Naive B cell (primary cell): ENCODE results near the gene SPNS2. TPM values are rescaled to one million over a fixed set of nuclear protein-coding genes. Genes with fewer than 3 reads are reported as not detected.

Experiments used
- ATAC-seq, 2 donors: fragments of 150-1000 bp; cut with Tn5 transposase; 2 replicates each; pipeline ENCODE4 v1.10.0; 2021; ENCODE audit warnings: low read depth in 2 of 2, mild to moderate bottlenecking in 2 of 2, moderate library complexity in 2 of 2
- DNase-seq: peaks from one replicate; pipeline ENCODE4 v3.0.0; 2022
- H3K27ac Mint-ChIP-seq, 6 donors: one replicate each; pipeline ENCODE4 v1.8.0; 2020 to 2022; ENCODE audit warnings: mild to moderate bottlenecking in 6 of 6, mixed read lengths in 6 of 6, moderate library complexity in 5 of 6, inconsistent platforms in 2 of 6
- H3K27me3 Mint-ChIP-seq, 3 donors: one replicate each; pipeline ENCODE4 v1.8.0; 2021 to 2022; ENCODE audit warnings: mixed read lengths in 3 of 3, mild to moderate bottlenecking in 1 of 3
- H3K36me3 Mint-ChIP-seq, 2 donors: one replicate each; pipeline ENCODE4 v1.8.0; 2020 to 2022; ENCODE audit warnings: mixed read lengths in 2 of 2, inconsistent platforms in 1 of 2, mild to moderate bottlenecking in 1 of 2
- H3K4me1 Mint-ChIP-seq, 3 donors: one replicate each; pipeline ENCODE4 v1.8.0; 2020 to 2022; ENCODE audit warnings: mixed read lengths in 3 of 3, inconsistent platforms in 1 of 3, mild to moderate bottlenecking in 1 of 3, moderate library complexity in 1 of 3
- H3K4me3 Mint-ChIP-seq, 8 donors: one replicate each; pipeline ENCODE4 v1.8.0; 2020 to 2022; ENCODE audit warnings: mild to moderate bottlenecking in 8 of 8, mixed read lengths in 8 of 8, moderate library complexity in 8 of 8, inconsistent platforms in 2 of 8
- H3K9me3 Mint-ChIP-seq, 7 donors: one replicate each; pipeline ENCODE4 v1.8.0; 2020 to 2022; ENCODE audit warnings: mixed read lengths in 7 of 7, mild to moderate bottlenecking in 5 of 7, inconsistent platforms in 2 of 7, moderate library complexity in 1 of 7
- polyA plus RNA-seq, 6 donors: library from polyadenylated mRNA; unstranded; fragments of 300-500 nt; fragmentation: Illumina TruSeq; gene quantifications; one replicate each; pipeline ENCODE4 v1.2.3, GENCODE V29; 2021; ENCODE audit warnings: low read depth in 6 of 6

Gene SPNS2, protein sequence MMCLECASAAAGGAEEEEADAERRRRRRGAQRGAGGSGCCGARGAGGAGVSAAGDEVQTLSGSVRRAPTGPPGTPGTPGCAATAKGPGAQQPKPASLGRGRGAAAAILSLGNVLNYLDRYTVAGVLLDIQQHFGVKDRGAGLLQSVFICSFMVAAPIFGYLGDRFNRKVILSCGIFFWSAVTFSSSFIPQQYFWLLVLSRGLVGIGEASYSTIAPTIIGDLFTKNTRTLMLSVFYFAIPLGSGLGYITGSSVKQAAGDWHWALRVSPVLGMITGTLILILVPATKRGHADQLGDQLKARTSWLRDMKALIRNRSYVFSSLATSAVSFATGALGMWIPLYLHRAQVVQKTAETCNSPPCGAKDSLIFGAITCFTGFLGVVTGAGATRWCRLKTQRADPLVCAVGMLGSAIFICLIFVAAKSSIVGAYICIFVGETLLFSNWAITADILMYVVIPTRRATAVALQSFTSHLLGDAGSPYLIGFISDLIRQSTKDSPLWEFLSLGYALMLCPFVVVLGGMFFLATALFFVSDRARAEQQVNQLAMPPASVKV
- polyA plus RNA-seq, result under 1 TPM in 1 of 6 donors, not detected in 5; 0.23 TPM

DNA sequence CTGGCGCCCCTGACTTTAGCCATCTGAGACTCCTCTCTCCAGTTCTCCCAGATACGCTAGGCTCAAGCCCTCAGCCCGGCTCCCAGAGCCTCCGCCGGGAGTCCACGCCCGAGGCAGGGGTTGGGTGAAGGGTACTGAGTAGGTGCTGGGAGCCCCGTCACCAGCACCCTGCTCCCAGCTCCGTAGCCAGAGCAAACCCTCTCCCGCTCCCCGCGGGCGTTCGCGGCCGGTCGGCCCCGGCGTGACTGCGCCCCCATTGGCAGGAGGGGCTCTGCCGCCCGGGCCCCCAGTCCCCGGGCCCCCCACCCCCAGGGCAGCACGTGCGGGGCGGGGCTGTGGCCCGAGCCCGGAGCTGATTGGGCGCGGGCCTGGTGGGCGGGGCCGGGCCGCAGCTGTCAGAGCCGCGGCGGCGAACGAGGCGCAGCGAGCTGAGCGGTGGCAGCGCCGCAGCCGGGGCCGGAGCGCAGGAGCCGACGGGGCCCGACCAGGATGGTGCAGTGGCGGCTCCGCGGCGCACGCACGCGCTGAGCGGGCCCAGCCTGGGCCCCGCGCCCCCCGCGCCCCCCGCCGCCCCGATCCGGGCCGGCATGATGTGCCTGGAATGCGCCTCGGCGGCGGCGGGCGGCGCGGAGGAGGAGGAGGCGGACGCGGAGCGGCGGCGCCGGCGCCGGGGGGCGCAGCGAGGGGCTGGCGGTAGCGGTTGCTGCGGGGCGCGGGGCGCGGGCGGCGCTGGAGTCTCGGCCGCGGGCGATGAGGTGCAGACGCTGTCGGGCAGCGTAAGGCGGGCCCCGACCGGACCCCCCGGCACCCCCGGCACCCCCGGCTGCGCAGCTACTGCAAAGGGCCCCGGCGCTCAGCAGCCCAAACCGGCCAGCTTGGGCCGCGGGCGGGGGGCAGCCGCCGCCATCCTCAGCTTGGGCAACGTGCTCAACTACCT, at the start of gene SPNS2:
Gene SPNS2, plus strand, starts transcription at position 421 of the 937 bp plus-strand sequence. Its CDS starts 167 bp downstream, at position 588.
- H3K27me3 Mint-ChIP-seq, result peaks cover 37 to 49% (median 42%) of the 10 kb centered on the region in 3 donors
- ATAC-seq, result peak; percentile 86 to 89
- no peaks in the 10 kb centered on the region for H3K36me3 Mint-ChIP-seq
- H3K9me3 Mint-ChIP-seq, result peaks cover 0 to 3% (median 0%) of the 10 kb centered on the region in 7 donors
- peak; percentile 60 for DNase-seq
- peak within 1 kb of the TSS in 2 of 6 donors; percentile 43 to 52 for H3K27ac Mint-ChIP-seq
- peaks cover 12 to 32% (median 23%) of the 10 kb centered on the region in 3 donors for H3K4me1 Mint-ChIP-seq
- H3K4me3 Mint-ChIP-seq, result peak within 1 kb of the TSS; percentile 70 to 91 (median 84)

DNA sequence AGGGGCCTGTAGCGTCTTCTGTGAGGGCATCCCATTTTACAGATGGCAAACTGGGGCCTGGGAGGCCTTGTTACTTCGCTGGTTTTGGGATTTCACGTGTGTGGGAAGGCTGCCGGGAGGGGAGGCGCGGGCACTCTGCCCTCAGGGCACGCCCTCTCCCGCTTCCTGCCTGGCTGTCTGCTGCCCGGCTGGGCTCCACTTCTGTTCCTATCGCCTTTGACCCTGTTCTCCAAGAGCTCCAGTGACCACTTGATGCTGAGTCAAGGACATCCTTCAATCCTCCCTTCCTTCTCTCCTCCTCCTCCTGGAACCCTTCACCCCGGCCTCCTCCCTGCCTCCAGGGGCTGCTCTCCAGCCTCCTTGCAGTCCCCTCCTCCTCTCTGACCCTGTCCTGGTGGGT, 48.9 kb upstream of the SPNS2 start:
- H3K9me3 Mint-ChIP-seq, result no peaks in the 10 kb centered on the region
- no peak overlapping the region for H3K4me3 Mint-ChIP-seq
- H3K4me1 Mint-ChIP-seq, result peaks cover 0 to 4% (median 0%) of the 10 kb centered on the region in 3 donors
- no peak for DNase-seq
- no peaks in the 10 kb centered on the region for H3K36me3 Mint-ChIP-seq
- ATAC-seq, result no peak
- H3K27ac Mint-ChIP-seq, result no peak overlapping the region
- H3K27me3 Mint-ChIP-seq, result peaks cover 0 to 9% (median 0%) of the 10 kb centered on the region in 3 donors

DNA sequence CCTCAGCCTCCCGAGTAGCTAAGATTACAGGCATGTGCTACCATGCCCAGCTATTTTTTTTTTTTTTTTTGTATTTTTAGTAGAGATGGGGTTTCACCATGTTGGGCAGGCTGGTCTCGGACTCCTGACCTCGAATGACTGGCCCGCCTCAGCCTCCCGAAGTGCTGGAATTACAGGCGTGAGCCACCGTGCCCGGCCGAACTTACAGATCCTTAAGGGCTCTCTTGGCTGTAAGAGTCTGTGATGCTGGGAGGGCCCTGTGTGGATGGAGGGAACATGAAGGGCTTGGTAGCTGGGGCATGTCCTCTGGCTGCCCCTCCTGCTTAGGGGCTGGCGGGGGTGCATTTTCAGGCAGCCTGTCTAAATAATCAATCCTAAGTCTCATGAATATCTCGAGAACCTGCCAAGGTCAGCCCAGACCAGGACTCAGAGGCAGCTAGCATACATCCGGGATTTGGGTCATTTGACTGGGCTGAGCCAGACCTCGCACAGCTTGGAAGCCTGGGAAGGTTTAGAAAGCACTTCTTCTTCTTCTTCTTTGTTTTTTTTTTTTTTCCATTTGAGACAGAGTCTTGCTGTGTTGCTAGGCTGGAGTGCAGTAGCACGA, 47.9 kb upstream of the SPNS2 start:
- DNase-seq, result no peak
- H3K27ac Mint-ChIP-seq, result peak overlapping the region in 1 of 6 donors; percentile 42
- H3K36me3 Mint-ChIP-seq, result no peaks in the 10 kb centered on the region
- no peak for ATAC-seq
- peaks cover 0 to 9% (median 0%) of the 10 kb centered on the region in 3 donors for H3K27me3 Mint-ChIP-seq
- no peak overlapping the region for H3K4me3 Mint-ChIP-seq
- no peaks in the 10 kb centered on the region for H3K9me3 Mint-ChIP-seq
- peaks cover 0 to 4% (median 0%) of the 10 kb centered on the region in 3 donors for H3K4me1 Mint-ChIP-seq

DNA sequence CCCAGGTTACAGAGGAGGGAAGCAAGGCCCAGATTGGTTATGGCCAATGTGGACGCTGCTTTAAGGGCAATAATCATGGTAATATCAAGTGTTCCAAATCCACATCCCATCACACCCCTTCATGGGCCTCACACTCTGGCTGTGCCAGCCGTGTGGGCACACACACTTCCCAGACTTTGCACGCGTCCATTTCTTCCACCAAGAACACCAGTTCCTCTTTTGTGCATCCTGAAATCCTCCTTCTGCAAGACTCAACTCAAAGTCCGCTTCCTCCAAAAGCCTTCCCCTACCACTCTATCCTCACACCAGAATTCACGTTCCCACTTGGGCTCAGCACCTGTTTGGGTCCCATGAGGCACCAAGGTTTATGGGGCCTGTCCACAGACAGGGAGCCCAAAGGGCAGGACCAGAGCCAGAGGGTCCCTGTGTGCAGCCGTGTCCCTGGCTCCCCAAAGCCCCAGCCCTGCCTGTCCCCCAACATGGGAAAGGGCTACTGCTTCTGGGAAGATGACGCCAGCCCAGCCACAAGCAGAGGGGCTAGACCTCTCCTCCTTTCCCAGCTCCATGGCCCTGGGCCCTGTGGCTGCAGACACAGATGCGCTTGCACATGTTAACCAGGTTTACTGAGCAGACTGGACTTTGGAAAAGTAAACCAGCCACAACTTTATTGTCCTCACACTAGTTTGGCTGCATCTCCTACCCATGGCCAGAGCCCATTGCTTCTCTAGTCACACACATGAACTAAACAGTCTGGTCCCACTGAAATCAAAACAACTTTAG, 44.7 kb upstream of the SPNS2 start:
- DNase-seq (no peak), ATAC-seq (no peak)
- Mint-ChIP-seq H3K9me3 (no peaks in the 10 kb centered on the region), H3K27me3 (peaks cover 0 to 9% (median 0%) of the 10 kb centered on the region in 3 donors), H3K36me3 (no peaks in the 10 kb centered on the region), H3K4me1 (no peaks in the 10 kb centered on the region), H3K4me3 (no peak overlapping the region), H3K27ac (peak overlapping the region in 1 of 6 donors; percentile 63)

DNA sequence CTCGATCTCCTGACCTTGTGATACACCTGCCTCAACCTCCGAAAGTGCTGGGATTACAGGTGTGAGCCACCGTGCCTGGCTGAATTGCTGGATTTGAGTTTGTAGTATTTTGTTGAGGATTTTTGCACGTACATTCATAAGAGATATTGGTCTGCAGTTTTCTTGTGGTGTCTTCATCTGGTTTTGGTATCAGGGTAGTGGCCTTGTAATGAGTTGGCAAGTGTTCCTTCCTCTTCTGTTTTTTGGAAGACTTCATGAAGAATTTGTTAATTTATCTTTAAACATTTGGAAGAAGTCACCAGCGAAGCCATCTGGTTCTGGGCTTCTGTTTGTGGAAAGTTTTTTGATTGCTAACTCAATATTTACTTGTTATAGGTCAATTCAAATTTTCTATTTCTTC, 38.0 kb upstream of the SPNS2 start:
- DNase-seq (no peak), ATAC-seq (no peak)
- Mint-ChIP-seq H3K9me3 (peaks cover 7 to 14% (median 10%) of the 10 kb centered on the region in 7 donors), H3K27me3 (no peaks in the 10 kb centered on the region), H3K27ac (no peak overlapping the region), H3K36me3 (peaks cover 0 to 9% of the 10 kb centered on the region in 2 donors), H3K4me1 (no peaks in the 10 kb centered on the region), H3K4me3 (no peak overlapping the region)

DNA sequence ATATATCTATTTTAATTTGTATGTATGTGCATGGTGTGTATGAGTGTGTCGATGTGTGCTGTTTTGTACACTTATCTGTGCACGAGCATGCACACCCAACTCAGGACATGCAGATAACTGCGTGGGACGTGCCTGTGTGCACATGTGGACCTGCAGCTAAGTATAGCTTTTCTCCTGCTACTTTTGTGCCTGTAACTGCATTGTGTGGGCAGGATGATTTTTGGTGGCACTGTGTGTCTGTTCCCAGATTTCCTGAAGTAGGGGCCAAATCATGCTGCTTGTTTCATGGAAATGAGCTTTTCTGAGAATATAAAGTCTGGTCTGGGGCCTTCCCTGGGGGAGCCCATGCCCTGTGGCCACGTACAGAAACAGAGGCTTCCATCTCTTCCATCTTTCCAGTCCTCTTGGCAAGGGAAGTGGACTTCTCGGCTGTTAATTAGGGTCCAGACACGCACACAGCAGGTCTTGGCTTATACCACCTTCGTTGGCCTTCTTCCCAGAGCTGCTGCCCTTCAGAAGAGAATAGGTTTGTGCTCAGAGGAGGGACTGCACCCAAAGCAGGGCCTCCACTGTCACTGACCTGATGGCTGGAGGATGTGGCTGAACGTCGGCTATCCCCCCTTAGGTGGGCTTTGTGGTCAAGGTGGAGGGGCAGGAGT, 34.7 kb upstream of the SPNS2 start:
- DNase-seq, result no peak
- Mint-ChIP-seq H3K9me3 (peaks cover 7 to 14% (median 10%) of the 10 kb centered on the region in 7 donors), H3K36me3 (peaks cover 0 to 9% of the 10 kb centered on the region in 2 donors), H3K4me1 (no peaks in the 10 kb centered on the region), H3K4me3 (no peak overlapping the region), H3K27me3 (no peaks in the 10 kb centered on the region), H3K27ac (peak overlapping the region in 1 of 6 donors; percentile 39)
- no peak for ATAC-seq

DNA sequence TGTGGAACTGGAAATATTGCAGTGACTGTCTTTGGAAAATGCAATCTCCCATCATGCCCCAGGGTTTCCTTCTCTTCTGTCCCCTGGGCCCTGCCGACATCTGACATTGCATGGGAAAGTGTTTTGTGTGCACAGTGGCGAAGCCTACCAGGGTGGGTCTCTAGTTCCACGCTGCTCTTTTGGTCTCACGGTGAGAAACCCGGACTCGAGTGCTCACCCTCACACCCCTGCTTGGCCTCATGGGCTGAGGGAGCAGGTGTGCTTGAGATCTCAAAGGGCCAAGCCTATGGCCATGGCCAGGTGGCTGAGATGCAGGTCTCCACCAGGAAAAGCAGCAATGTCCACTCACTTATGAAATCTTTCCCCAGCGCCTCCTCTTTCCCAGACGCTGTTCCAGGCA, 32.9 kb upstream of the SPNS2 start:
- Mint-ChIP-seq H3K4me3 (no peak overlapping the region), H3K27ac (peak overlapping the region in 1 of 6 donors; percentile 41), H3K4me1 (no peaks in the 10 kb centered on the region), H3K27me3 (no peaks in the 10 kb centered on the region), H3K9me3 (peaks cover 0 to 5% (median 2%) of the 10 kb centered on the region in 7 donors), H3K36me3 (no peaks in the 10 kb centered on the region)
- ATAC-seq, result no peak
- no peak for DNase-seq

DNA sequence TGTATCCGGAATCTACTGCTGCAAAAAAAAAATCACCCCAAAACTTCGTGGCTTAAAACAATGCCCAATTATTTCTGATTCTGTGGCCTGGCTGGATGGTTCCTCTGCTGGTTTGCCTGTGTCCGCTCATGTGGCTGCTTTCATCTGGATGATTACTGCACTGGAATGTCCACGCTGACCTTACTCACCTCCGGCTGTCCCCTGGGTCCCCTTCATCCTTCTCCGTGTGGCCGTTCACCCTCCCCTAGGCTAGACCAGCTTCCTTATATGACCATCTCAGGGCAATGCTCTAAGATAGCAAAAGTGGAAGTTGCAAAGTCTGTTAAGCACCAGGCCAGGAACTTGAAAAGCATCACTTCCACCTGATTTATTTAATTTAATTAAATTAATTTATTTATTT, 31.4 kb upstream of the SPNS2 start:
- Mint-ChIP-seq H3K9me3 (no peaks in the 10 kb centered on the region), H3K36me3 (no peaks in the 10 kb centered on the region), H3K27me3 (no peaks in the 10 kb centered on the region), H3K4me3 (no peak overlapping the region), H3K27ac (peak overlapping the region in 1 of 6 donors; percentile 38), H3K4me1 (no peaks in the 10 kb centered on the region)
- DNase-seq, result no peak
- ATAC-seq, result no peak

DNA sequence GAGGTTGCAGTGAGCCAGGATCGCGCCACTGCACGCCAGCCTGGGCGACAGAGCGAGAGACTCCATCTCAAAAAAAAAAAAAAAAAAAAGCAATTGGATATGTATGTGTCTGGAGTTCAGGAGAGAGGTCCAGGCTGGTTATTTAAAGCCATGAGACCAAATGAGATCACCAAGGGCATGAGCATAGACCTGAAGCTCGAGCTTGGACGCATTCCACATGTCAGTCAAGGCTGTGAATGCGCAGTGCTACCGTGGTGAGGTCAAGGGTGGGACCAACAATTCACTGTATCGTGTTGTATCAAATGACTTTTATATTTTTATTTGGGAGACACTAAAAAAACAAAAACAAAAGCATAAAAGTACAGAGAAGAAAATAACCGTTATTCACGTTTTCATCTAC, 29.1 kb upstream of the SPNS2 start:
- no peak for DNase-seq
- Mint-ChIP-seq H3K4me3 (no peak overlapping the region), H3K27me3 (no peaks in the 10 kb centered on the region), H3K9me3 (no peaks in the 10 kb centered on the region), H3K36me3 (no peaks in the 10 kb centered on the region), H3K4me1 (no peaks in the 10 kb centered on the region), H3K27ac (no peak overlapping the region)
- no peak for ATAC-seq

DNA sequence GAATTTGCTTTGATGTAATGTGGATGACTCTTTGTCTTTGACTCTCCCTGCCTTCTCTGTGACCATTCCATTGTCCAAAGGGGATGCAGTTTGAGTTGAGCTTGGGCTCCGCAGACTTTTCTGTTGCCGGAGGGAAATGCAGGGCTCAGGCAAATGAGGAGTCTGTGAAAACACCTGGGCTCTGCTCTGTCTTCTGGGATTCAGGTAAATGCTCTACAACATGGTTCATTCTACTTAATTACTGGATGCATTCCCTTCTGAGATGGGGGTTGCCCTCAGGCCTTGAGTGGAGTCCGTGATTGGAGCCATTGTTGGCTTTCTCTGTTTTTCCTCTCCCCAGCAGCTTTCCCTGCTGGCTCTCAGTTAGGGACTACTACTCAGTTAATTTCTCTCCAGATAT, 26.4 kb upstream of the SPNS2 start:
- H3K4me3 Mint-ChIP-seq, result no peak overlapping the region
- DNase-seq (no peak), ATAC-seq (no peak)
- peak overlapping the region in 1 of 6 donors; percentile 72 for H3K27ac Mint-ChIP-seq
- no peaks in the 10 kb centered on the region for H3K36me3 Mint-ChIP-seq
- H3K9me3 Mint-ChIP-seq, result no peaks in the 10 kb centered on the region
- no peaks in the 10 kb centered on the region for H3K27me3 Mint-ChIP-seq
- no peaks in the 10 kb centered on the region for H3K4me1 Mint-ChIP-seq

DNA sequence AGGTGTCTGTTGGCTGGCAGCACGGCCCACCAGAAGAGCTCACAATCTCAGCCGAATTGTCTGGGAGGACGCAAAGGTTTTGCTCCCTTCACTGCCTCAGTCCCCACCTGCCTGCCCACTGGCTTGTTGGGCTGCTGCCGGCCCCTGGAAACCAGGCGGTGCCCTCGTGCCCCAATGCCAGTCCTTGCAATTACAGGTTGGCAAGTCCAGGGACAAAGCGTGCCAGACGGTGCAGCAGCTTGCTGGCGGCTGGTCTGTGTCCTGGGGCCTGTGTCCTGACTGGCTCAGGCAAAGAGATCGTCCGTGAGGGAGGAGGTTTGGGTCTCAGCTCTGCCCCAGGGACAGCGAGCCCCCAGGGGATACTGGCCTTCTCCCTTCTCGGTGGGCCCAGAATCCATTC, 24.6 kb upstream of the SPNS2 start:
- H3K27ac Mint-ChIP-seq, result no peak overlapping the region
- H3K4me1 Mint-ChIP-seq, result no peaks in the 10 kb centered on the region
- no peaks in the 10 kb centered on the region for H3K9me3 Mint-ChIP-seq
- DNase-seq (no peak), ATAC-seq (no peak)
- H3K4me3 Mint-ChIP-seq, result no peak overlapping the region
- H3K27me3 Mint-ChIP-seq, result no peaks in the 10 kb centered on the region
- no peaks in the 10 kb centered on the region for H3K36me3 Mint-ChIP-seq

DNA sequence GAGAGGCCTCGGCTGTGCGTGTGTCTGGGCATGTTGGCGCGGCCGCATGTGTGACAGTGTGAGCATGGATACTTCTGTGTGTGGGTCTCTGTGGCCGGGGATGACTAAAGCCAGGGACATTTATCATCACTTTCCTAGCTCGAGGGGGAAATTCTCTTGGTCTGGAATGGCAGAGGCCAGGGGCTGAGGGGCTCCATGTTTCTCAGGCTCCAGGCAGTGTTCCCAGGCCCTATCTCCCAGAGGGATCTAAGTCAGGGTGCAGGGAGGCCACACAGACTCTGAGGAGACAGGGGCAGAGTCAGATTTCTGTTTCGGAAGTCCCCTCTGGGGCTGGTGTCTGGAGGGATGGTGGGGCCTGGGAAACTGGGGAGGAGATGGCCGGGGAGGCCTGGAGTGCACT, 23.7 kb upstream of the SPNS2 start:
- H3K27ac Mint-ChIP-seq, result peak overlapping the region in 3 of 6 donors; percentile 21 to 85 (median 26)

More for the DNA sequence above, 23.7 kb upstream of the SPNS2 start:
- H3K4me1 Mint-ChIP-seq, result no peaks in the 10 kb centered on the region
- H3K9me3 Mint-ChIP-seq, result no peaks in the 10 kb centered on the region
- no peaks in the 10 kb centered on the region for H3K36me3 Mint-ChIP-seq
- ATAC-seq, result no peak
- no peak overlapping the region for H3K4me3 Mint-ChIP-seq
- no peak for DNase-seq
- H3K27me3 Mint-ChIP-seq, result no peaks in the 10 kb centered on the region
